ENCODE results near the gene LMTK2. TPM values are rescaled to one million over a fixed set of nuclear protein-coding genes. Genes with fewer than 3 reads are reported as not detected.

The LMTK2 gene
- total RNA-seq, 1 donor from 2014 or later, result 20.6 TPM

DNA sequence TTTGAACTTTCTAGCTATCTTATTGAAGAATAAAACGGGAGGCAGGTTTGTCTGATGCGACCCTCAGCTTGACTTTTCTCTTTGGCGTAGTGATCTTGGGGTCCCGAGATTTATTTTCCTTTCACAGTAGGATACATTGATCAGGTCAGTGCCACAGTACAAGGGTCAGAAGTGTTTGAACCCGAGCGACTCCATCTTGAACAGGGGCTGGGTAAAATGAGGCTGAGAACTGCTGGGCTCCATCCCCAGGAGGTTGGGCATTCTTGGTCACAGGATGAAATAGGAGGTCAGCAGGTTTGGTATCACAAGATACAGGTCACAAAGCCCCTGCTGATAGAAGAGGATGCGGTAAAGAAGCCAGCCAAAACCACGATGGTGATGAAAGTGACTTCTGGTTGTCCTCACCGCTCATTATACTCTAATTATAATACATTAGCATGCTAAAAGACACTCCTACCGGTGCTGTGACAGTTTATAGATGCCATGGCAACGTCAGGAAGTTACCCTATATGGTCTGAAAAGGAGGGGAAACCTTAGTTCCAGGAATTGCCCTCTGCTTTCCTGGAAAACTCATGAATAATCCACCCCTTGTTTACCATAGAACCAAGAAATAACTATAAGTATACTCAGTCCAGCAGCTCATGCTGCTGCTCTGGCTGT lies 148.4 kb downstream of the LMTK2 start:
- H3K9me3 Mint-ChIP-seq (ENCODE audit: unreplicated experiment), result peaks cover 12% of the 10 kb centered on the region
- H3K27me3 Mint-ChIP-seq (ENCODE audit: unreplicated experiment), result peaks cover 9% of the 10 kb centered on the region
- H3K36me3 Mint-ChIP-seq (ENCODE audit: unreplicated experiment), result no peaks in the 10 kb centered on the region
- H3K4me1 Mint-ChIP-seq (ENCODE audit: low read depth, unreplicated experiment), result peaks cover 16% of the 10 kb centered on the region
- TF ChIP-seq CTCF (IDR thresholded peaks at IDR 0.05; ENCODE audit: partially characterized antibody, unreplicated experiment), result no peak
- DNase-seq, result no peak
- no peak overlapping the region for H3K4me3 Mint-ChIP-seq (ENCODE audit: unreplicated experiment)
- peak overlapping the region; percentile 6 for H3K27ac Mint-ChIP-seq (ENCODE audit: unreplicated experiment)

- peaks cover 6% of the 10 kb centered on the region for H3K9me3 Mint-ChIP-seq (ENCODE audit: unreplicated experiment)
- peaks cover 6% of the 10 kb centered on the region for H3K27me3 Mint-ChIP-seq (ENCODE audit: unreplicated experiment)
- no peak for DNase-seq
- H3K36me3 Mint-ChIP-seq (ENCODE audit: unreplicated experiment), result no peaks in the 10 kb centered on the region
- peak overlapping the region; percentile 25 for H3K4me3 Mint-ChIP-seq (ENCODE audit: unreplicated experiment)
- peaks cover 13% of the 10 kb centered on the region for H3K4me1 Mint-ChIP-seq (ENCODE audit: low read depth, unreplicated experiment)
- no peak for TF ChIP-seq CTCF (IDR thresholded peaks at IDR 0.05; ENCODE audit: partially characterized antibody, unreplicated experiment)
- peak overlapping the region; percentile 46 for H3K27ac Mint-ChIP-seq (ENCODE audit: unreplicated experiment)
Observed at GRCh38 chr7:98256431-98256830, 149.8 kb downstream of the LMTK2 start.

DNA sequence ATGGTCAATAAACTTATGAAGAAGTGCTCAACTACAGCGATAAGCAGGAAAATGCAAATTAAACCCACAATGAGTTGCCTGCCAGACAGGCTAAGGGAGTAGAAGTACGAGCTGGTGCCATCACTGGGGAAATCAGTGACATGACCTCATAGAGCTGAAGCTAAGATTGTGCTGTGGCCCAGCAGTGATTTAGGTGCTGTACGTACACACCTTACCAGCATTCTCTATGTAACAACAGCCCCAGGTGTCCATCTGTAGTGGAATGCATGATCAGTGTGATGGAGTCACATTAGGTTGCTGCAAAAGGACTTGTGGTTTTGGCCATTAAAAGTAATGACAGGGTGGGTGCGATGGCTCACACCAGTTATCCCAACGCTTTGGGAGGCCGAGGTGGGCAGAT lies 151.0 kb downstream of the LMTK2 start:
- Mint-ChIP-seq H3K27ac (ENCODE audit: unreplicated experiment) (no peak overlapping the region), H3K4me3 (ENCODE audit: unreplicated experiment) (no peak overlapping the region), H3K9me3 (ENCODE audit: unreplicated experiment) (peaks cover 3% of the 10 kb centered on the region), H3K36me3 (ENCODE audit: unreplicated experiment) (no peaks in the 10 kb centered on the region), H3K27me3 (ENCODE audit: unreplicated experiment) (peaks cover 1% of the 10 kb centered on the region), H3K4me1 (ENCODE audit: low read depth, unreplicated experiment) (peaks cover 13% of the 10 kb centered on the region)
- no peak for DNase-seq
- no peak for TF ChIP-seq CTCF (IDR thresholded peaks at IDR 0.05; ENCODE audit: partially characterized antibody, unreplicated experiment)

Other genes with a start within 250 kb of the LMTK2 start
- gene ASNS, start 234.5 kb upstream of the LMTK2 start, total RNA-seq (ENCODE audit: unreplicated experiment), result 281 TPM
- gene OCM2, start 116.7 kb upstream of the LMTK2 start, total RNA-seq (ENCODE audit: unreplicated experiment), result not detected
- gene BHLHA15, start 104.6 kb downstream of the LMTK2 start, total RNA-seq (ENCODE audit: unreplicated experiment), result not detected
- gene TECPR1, start 145.4 kb downstream of the LMTK2 start, total RNA-seq (ENCODE audit: unreplicated experiment), result 174 TPM
- gene BRI3, start 174.8 kb downstream of the LMTK2 start, total RNA-seq (ENCODE audit: unreplicated experiment), result 176 TPM

All from glutamatergic neuron (in vitro differentiated cells).